ENCODE results near the gene PDCD2L.
"Not testable (repeated sequence)": the region's sequence is repeated elsewhere in the genome, so short reads cannot be mapped to it uniquely, and the experiment has no call there.

The PDCD2L gene

DNA sequence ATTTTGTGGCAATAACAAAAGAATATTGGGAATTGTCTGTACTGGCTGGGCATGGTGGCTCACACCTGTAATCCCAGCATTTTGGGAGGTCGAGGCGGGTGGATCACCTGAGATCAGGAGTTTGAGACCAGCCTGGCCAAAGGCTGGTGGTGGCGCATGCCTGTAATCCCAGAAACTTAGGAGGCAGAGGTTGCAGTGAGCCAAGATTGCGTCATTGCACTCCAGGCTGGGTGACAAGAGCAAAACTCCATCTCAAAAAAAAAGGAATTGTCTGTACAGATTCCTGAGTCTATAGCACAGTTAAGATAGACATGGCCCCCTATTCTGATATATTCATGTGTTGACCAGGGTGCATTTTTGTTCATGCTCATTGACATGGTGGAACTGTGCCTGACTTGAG is 60.6 kb downstream of the PDCD2L start:
- H3K27ac Mint-ChIP-seq, ATAC-seq, H3K4me1 Mint-ChIP-seq, H3K9me3 Mint-ChIP-seq, H3K4me3 Mint-ChIP-seq, DNase-seq, H3K27me3 Mint-ChIP-seq: not testable (repeated sequence)

DNA sequence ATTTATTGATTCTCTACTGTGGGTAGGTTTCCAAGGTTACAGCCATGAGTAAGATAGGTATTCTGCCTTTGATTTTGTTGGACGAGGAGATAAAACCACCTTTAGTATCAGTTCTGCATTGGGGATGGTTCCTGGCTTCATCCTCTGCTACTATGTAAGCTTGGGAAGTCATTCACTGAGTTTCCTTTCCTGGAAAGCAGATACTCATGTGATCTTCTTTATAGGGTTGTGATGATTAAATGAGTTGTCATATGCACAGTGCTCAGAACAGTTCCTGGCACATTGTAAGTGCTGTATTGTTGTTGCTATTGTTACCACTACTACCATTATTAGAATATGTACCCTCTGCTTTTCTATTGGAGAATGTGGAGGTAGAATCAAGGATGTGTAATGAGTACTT is 64.2 kb downstream of the PDCD2L start:
- Mint-ChIP-seq H3K27me3 (no peaks in the 10 kb centered on the region), H3K4me1 (peaks cover 7% of the 10 kb centered on the region), H3K4me3 (no peak overlapping the region), H3K9me3 (no peaks in the 10 kb centered on the region), H3K27ac (no peak overlapping the region)
- ATAC-seq (no peak), DNase-seq (no peak)

DNA sequence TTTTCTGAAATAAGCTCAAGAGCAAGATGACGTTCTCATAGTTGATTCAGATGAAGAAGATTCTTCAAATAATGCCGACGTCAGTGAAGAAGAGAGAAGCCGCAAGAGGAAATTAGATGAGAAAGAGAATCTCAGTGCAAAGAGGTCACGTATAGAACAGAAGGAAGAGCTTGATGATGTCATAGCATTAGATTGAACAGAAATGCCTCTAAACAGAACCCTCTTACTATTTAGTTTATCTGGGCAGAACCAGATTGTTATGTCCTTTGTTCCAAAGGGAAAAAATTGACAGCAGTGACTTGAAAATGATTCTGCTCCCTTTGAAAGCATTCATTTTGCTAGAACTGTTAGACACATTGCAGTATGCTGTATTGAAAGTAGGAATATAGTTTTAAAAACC is 64.8 kb downstream of the PDCD2L start:
- H3K4me1 Mint-ChIP-seq, H3K9me3 Mint-ChIP-seq, H3K27ac Mint-ChIP-seq, H3K27me3 Mint-ChIP-seq, H3K4me3 Mint-ChIP-seq, DNase-seq, ATAC-seq: not testable (repeated sequence)

DNA sequence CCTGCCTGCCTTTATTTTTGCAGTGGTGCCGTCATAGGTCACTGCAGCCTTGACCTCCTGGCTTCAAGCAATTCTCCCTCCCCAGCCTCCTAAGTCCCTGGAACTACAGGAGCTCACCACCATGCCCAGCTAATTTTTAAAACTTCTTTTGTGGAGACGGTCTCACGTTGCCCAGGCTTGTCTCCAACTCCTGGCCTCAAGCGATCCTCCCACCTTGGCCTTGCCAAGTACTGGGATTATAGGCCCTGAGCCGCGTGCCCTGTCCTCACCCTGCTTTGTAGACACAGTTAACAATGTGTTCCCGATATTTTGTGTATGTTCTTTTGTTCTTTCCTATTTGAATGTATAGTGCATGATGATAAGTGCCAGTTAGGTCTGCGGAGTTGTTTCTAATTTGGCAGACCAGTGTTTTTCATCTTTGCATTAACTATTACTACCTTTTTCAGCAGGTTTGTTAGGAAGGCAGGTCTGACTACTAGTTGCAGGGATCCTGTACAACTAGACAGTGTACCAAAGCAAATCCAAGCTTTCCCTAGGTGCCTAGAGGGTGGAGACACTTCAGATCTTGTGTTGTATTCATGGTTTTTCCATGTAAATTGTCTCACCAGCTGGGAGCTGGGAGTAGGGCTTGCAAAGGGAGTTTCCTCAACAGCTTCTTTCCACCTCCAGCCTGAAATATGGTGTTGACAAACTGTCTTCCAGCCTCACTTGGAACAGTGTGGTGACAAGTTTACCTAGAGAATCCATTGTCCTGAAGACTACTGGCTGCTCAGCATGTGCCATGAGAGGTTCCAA is 67.9 kb downstream of the PDCD2L start:
- Mint-ChIP-seq H3K4me1 (peaks cover 7% of the 10 kb centered on the region), H3K4me3 (no peak overlapping the region), H3K9me3 (no peaks in the 10 kb centered on the region), H3K27ac (no peak overlapping the region), H3K27me3 (no peaks in the 10 kb centered on the region)
- ATAC-seq (no peak), DNase-seq (no peak)

DNA sequence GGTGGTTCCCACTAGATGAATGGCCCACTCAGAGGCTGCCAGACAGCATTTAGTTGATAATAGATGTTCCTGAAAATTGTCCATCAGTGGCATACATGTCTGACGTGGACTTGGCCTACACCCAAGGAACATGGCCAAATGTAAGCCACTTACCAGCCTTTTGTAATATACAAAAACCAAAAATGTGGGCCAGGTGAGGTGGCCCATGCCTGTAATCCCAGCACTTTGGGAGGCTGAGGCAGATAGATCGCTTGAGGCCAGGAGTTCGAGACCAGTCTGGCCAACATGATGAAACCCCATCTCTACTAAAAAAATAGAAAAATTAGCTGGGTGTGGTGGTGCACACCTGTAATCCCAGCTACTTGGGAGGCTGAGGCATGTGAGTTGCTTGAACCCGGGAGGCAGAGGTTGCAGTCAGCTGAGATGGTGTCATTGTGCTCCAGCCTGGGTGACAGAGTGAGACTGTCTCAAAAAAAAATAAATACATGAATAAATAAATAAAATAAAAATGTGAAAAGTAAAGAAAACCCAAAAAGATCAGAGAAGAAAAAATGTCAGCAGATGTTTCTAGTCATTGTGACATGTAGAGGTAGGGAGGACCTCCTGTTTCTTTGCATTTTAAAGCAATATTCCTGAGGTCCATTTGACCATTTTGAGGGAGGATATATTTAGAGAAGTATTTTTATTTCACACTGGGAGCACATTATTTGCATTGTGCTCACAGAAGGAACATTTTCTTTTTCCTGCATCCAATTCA is 70.2 kb downstream of the PDCD2L start:
- ATAC-seq, result no peak

DNA sequence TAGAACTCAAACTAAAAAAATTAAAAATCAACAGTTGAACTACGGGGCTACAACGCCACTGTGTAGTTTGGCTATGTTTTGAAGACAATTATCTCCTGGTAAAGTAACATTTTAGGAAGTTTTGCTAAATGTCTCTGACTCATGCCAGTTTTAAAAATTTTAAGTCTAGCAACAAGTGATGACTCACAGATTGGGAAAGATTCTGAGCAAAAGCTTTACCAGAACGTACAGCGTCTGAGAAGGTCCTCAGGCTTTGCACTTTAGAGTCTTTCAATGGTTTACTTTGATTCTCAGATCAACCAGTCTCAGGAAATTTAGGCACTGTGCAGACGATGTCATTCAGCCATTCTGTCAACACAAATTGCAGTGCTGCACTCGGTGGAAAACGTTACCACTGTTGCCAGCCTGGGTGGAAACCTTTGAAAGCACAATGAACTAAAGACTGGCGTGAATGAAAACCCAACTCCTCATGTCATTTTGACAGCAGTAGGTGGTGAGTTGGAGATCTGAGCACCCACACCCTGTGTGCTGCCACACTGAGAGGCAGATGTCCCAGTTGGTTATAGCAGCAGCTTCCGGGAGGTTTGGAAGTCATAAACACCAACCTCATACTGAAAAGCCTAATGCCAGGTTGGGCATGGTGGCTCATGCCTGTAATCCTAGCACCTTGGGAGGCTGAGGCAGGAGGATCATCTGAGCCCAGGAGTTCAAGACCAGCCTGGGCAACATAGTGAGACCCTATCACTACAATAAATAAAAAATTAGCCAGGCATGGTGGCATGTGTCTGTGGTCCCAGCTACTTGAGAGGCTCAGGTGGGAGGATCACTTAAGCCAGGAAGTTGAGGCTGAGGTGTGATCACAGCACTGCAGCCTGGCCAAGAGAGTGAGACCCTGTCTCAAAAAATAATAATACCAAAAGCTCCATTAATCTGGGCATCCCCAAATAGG is 71.1 kb downstream of the PDCD2L start:
- Mint-ChIP-seq H3K27ac (no peak overlapping the region), H3K9me3 (no peaks in the 10 kb centered on the region), H3K4me3 (no peak overlapping the region), H3K27me3 (peaks cover 18% of the 10 kb centered on the region), H3K4me1 (peaks cover 7% of the 10 kb centered on the region)
- DNase-seq, result no peak
- ATAC-seq, result peak; percentile 69

More for the DNA sequence above, 70.2 kb downstream of the PDCD2L start:
- no peak for DNase-seq
- Mint-ChIP-seq H3K4me3 (no peak overlapping the region), H3K27me3 (peaks cover 9% of the 10 kb centered on the region), H3K4me1 (peaks cover 7% of the 10 kb centered on the region), H3K27ac (no peak overlapping the region), H3K9me3 (no peaks in the 10 kb centered on the region)
